Measurements from ENCODE around the gene CRHR2.

The CRHR2 gene

DNA sequence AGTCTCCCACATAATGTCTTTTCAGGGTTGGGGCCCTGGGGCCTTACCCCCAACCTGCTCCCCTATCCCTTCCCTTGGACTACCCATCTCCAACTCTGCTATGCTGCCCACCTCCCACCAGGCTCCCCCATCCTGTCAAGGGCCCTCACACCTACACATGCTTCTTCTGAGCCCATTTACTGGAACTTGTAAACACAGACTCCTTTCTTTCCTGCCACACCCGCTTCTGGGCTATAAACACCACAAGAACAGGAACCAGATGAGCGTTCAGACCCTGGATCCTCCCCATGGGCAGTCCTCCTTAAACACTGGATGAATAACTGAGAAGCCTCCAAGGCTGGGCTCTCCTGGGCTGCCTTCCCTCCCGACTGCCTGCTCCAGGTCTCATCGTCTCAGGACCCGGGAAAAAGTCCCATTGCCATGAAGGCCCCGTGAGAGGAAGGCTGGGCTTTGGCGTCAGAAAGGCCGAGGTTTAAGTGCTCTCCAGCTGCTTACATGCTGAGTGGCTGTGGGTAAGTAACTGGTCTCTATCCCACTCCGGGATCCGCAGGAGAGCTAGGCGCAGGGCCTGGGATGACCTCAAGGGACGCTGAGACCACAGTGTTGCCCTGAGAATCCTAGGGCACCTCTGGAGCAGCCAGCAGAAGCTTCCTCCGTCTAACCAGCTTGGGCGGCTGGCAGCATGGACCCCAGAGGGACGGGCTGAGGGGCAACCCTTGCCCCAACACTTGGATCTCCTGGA is 15.6 kb upstream of the CRHR2 start:
- Histone ChIP-seq H3K36me3 (ENCODE audit: control insufficient read depth, insufficient read depth, low read length) (no peaks in the 10 kb centered on the region), H3K27me3 (ENCODE audit: control insufficient read depth, insufficient read depth, low read length, poor library complexity, severe bottlenecking) (no peaks in the 10 kb centered on the region), H3K27ac (ENCODE audit: insufficient read depth, low read depth, low read length, poor library complexity, severe bottlenecking) (no peak overlapping the region), H3K4me1 (ENCODE audit: control insufficient read depth, insufficient read depth, low read length) (peaks cover 18% of the 10 kb centered on the region), H3K9me3 (ENCODE audit: control insufficient read depth, low read length) (no peaks in the 10 kb centered on the region), H3K4me3 (ENCODE audit: insufficient read depth, low read depth, low read length) (no peak overlapping the region)
- WGBS, 2 experiments: 84 to 85% methylated on average over 15 of the region's 15 CpGs

GRCh38 chr7:30694774-30695721 is 12.8 kb upstream of the CRHR2 start:
- no peaks in the 10 kb centered on the region for H3K27me3 ChIP-seq (ENCODE audit: control insufficient read depth, insufficient read depth, low read length, poor library complexity, severe bottlenecking)
- H3K36me3 ChIP-seq (ENCODE audit: control insufficient read depth, insufficient read depth, low read length): no peaks in the 10 kb centered on the region
- H3K4me1 ChIP-seq (ENCODE audit: control insufficient read depth, insufficient read depth, low read length): peaks cover 18% of the 10 kb centered on the region
- no peak overlapping the region for H3K4me3 ChIP-seq (ENCODE audit: insufficient read depth, low read depth, low read length)
- WGBS, 2 experiments: 70 to 74% methylated on average over 12 of the region's 13 CpGs
- H3K9me3 ChIP-seq (ENCODE audit: control insufficient read depth, low read length): no peaks in the 10 kb centered on the region
- no peak overlapping the region for H3K27ac ChIP-seq (ENCODE audit: insufficient read depth, low read depth, low read length, poor library complexity, severe bottlenecking)

DNA sequence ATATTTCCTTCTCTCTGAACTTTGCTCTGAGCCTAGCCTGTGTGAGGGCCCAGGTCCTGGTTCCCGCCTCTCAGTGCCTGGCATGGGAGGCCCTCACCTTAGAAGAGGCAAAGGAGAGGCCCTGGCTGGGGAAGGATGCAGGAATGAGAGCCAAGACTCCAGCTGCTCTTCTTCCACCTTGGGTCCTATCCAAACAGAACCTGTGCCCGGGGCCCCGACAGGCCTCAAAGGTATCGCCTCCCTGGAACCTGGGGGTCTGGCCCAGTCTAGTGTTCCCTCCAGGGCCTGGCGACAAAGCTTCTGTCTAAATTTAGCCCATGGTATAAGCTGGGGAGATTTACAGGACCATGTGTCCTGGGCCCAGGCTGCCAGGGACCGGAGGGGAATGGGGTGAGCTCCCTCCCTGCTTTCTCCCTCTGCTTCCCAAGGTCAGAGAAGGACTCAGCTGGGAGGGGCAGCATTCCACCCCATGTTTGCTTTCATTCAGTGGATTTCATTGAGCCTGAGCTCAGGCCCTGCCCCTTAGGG is 12.0 kb upstream of the CRHR2 start:
- no peaks in the 10 kb centered on the region for H3K9me3 ChIP-seq (ENCODE audit: control insufficient read depth, low read length)
- H3K4me1 ChIP-seq (ENCODE audit: control insufficient read depth, insufficient read depth, low read length): peaks cover 13% of the 10 kb centered on the region
- no peaks in the 10 kb centered on the region for H3K36me3 ChIP-seq (ENCODE audit: control insufficient read depth, insufficient read depth, low read length)
- no peak overlapping the region for H3K27ac ChIP-seq (ENCODE audit: insufficient read depth, low read depth, low read length, poor library complexity, severe bottlenecking)
- H3K27me3 ChIP-seq (ENCODE audit: control insufficient read depth, insufficient read depth, low read length, poor library complexity, severe bottlenecking): no peaks in the 10 kb centered on the region
- no peak overlapping the region for H3K4me3 ChIP-seq (ENCODE audit: insufficient read depth, low read depth, low read length)
- WGBS, 2 experiments: 86 to 87% methylated on average over 6 of the region's 6 CpGs

GRCh38 chr7:30692882-30693281 is 10.6 kb upstream of the CRHR2 start:
- Histone ChIP-seq H3K4me1 (ENCODE audit: control insufficient read depth, insufficient read depth, low read length) (peaks cover 25% of the 10 kb centered on the region), H3K27me3 (ENCODE audit: control insufficient read depth, insufficient read depth, low read length, poor library complexity, severe bottlenecking) (no peaks in the 10 kb centered on the region), H3K36me3 (ENCODE audit: control insufficient read depth, insufficient read depth, low read length) (no peaks in the 10 kb centered on the region), H3K9me3 (ENCODE audit: control insufficient read depth, low read length) (no peaks in the 10 kb centered on the region), H3K27ac (ENCODE audit: insufficient read depth, low read depth, low read length, poor library complexity, severe bottlenecking) (no peak overlapping the region), H3K4me3 (ENCODE audit: insufficient read depth, low read depth, low read length) (no peak overlapping the region)
- WGBS, 2 experiments: 91 to 95% methylated on average over 4 of the region's 4 CpGs

- no peak overlapping the region for H3K4me3 ChIP-seq (ENCODE audit: insufficient read depth, low read depth, low read length)
- H3K27me3 ChIP-seq (ENCODE audit: control insufficient read depth, insufficient read depth, low read length, poor library complexity, severe bottlenecking): no peaks in the 10 kb centered on the region
- H3K9me3 ChIP-seq (ENCODE audit: control insufficient read depth, low read length): no peaks in the 10 kb centered on the region
- no peak overlapping the region for H3K27ac ChIP-seq (ENCODE audit: insufficient read depth, low read depth, low read length, poor library complexity, severe bottlenecking)
- no peaks in the 10 kb centered on the region for H3K36me3 ChIP-seq (ENCODE audit: control insufficient read depth, insufficient read depth, low read length)
- H3K4me1 ChIP-seq (ENCODE audit: control insufficient read depth, insufficient read depth, low read length): peaks cover 24% of the 10 kb centered on the region
- 93 to 94% methylated on average over 10 of the region's 10 CpGs for WGBS, 2 experiments
Observed at GRCh38 chr7:30692438-30692837, 10.2 kb upstream of the CRHR2 start.

DNA sequence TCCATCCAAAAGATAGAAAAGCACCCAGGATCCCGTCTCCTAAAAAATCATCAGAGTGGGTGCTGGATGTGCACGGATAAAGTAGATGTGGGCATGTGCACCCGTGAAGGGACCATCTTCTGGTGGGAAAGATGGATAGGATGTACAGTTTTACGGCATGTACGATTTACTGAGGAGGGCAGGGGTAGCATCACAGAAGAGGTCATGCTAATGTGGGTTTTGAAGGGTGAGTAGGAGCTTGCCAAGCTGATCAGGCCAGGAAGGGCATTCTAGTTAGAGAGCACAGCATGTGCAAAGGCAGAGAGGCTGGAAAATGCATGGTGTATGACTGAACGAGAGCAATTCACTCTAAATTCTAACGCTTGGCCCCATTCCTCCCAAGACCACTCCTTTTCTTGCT is 7.8 kb upstream of the CRHR2 start:
- Histone ChIP-seq H3K9me3 (ENCODE audit: control insufficient read depth, low read length) (no peaks in the 10 kb centered on the region), H3K27me3 (ENCODE audit: control insufficient read depth, insufficient read depth, low read length, poor library complexity, severe bottlenecking) (no peaks in the 10 kb centered on the region), H3K27ac (ENCODE audit: insufficient read depth, low read depth, low read length, poor library complexity, severe bottlenecking) (no peak overlapping the region), H3K36me3 (ENCODE audit: control insufficient read depth, insufficient read depth, low read length) (no peaks in the 10 kb centered on the region), H3K4me1 (ENCODE audit: control insufficient read depth, insufficient read depth, low read length) (peaks cover 22% of the 10 kb centered on the region), H3K4me3 (ENCODE audit: insufficient read depth, low read depth, low read length) (no peak overlapping the region)
- 92 to 93% methylated on average over 7 of the region's 7 CpGs for WGBS, 2 experiments

- Histone ChIP-seq H3K36me3 (ENCODE audit: control insufficient read depth, insufficient read depth, low read length) (no peaks in the 10 kb centered on the region), H3K4me1 (ENCODE audit: control insufficient read depth, insufficient read depth, low read length) (peaks cover 25% of the 10 kb centered on the region), H3K27me3 (ENCODE audit: control insufficient read depth, insufficient read depth, low read length, poor library complexity, severe bottlenecking) (no peaks in the 10 kb centered on the region), H3K9me3 (ENCODE audit: control insufficient read depth, low read length) (no peaks in the 10 kb centered on the region), H3K4me3 (ENCODE audit: insufficient read depth, low read depth, low read length) (no peak overlapping the region), H3K27ac (ENCODE audit: insufficient read depth, low read depth, low read length, poor library complexity, severe bottlenecking) (no peak overlapping the region)
- 46 to 50% methylated on average over 5 of the region's 5 CpGs for WGBS, 2 experiments
Observed at GRCh38 chr7:30688718-30689221, 6.5 kb upstream of the CRHR2 start.

GRCh38 chr7:30687604-30688003 is 5.3 kb upstream of the CRHR2 start:
- Histone ChIP-seq H3K4me3 (ENCODE audit: insufficient read depth, low read depth, low read length) (no peak overlapping the region), H3K9me3 (ENCODE audit: control insufficient read depth, low read length) (no peaks in the 10 kb centered on the region), H3K27me3 (ENCODE audit: control insufficient read depth, insufficient read depth, low read length, poor library complexity, severe bottlenecking) (peaks cover 8% of the 10 kb centered on the region), H3K36me3 (ENCODE audit: control insufficient read depth, insufficient read depth, low read length) (no peaks in the 10 kb centered on the region), H3K27ac (ENCODE audit: insufficient read depth, low read depth, low read length, poor library complexity, severe bottlenecking) (no peak overlapping the region), H3K4me1 (ENCODE audit: control insufficient read depth, insufficient read depth, low read length) (peaks cover 25% of the 10 kb centered on the region)
- WGBS, 2 experiments: 86 to 87% methylated on average over 6 of the region's 6 CpGs

DNA sequence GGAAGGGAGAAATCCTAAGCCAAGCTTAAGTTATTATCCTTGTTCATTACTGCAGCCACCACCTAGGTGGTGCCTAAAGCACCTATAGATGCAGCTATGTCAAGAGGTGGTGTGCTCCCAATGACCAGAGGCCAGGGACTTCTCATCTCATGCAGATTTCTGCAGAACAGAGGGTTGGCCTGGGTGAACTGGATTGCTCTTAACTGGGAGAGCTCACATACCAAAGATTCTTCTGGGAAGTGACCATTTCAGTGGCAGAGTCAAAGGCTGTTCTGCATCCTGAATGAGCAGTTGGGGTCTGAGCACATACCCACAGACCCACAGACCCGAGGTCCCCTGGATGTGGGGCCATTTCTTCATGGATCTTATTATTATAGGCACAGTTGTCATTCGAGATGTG is 2.1 kb upstream of the CRHR2 start:
- Histone ChIP-seq H3K27me3 (ENCODE audit: control insufficient read depth, insufficient read depth, low read length, poor library complexity, severe bottlenecking) (peaks cover 40% of the 10 kb centered on the region), H3K9me3 (ENCODE audit: control insufficient read depth, low read length) (no peaks in the 10 kb centered on the region), H3K36me3 (ENCODE audit: control insufficient read depth, insufficient read depth, low read length) (no peaks in the 10 kb centered on the region), H3K4me3 (ENCODE audit: insufficient read depth, low read depth, low read length) (no peak overlapping the region), H3K27ac (ENCODE audit: insufficient read depth, low read depth, low read length, poor library complexity, severe bottlenecking) (no peak overlapping the region), H3K4me1 (ENCODE audit: control insufficient read depth, insufficient read depth, low read length) (peaks cover 28% of the 10 kb centered on the region)
- 72 to 79% methylated on average over 2 of the region's 2 CpGs for WGBS, 2 experiments

GRCh38 chr7:30683816-30684215 is 1.6 kb upstream of the CRHR2 start:
- H3K36me3 ChIP-seq (ENCODE audit: control insufficient read depth, insufficient read depth, low read length): no peaks in the 10 kb centered on the region
- no peak overlapping the region for H3K27ac ChIP-seq (ENCODE audit: insufficient read depth, low read depth, low read length, poor library complexity, severe bottlenecking)
- no peaks in the 10 kb centered on the region for H3K9me3 ChIP-seq (ENCODE audit: control insufficient read depth, low read length)
- WGBS, 2 experiments: 89% methylated on average over 3 of the region's 3 CpGs
- H3K4me1 ChIP-seq (ENCODE audit: control insufficient read depth, insufficient read depth, low read length): peaks cover 27% of the 10 kb centered on the region
- peaks cover 43% of the 10 kb centered on the region for H3K27me3 ChIP-seq (ENCODE audit: control insufficient read depth, insufficient read depth, low read length, poor library complexity, severe bottlenecking)
- H3K4me3 ChIP-seq (ENCODE audit: insufficient read depth, low read depth, low read length): no peak overlapping the region
